HG02973 (cell line): ENCODE data around the gene DNAJC6.

Source experiments
- ATAC-seq: cut with Tn5 transposase; IDR thresholded peaks from one replicate; pipeline ENCODE4 v1.9.1; 2021; ENCODE audit warnings: moderate library complexity; ENCODE audit not compliant: unreplicated experiment

DNAJC6 gene

DNA sequence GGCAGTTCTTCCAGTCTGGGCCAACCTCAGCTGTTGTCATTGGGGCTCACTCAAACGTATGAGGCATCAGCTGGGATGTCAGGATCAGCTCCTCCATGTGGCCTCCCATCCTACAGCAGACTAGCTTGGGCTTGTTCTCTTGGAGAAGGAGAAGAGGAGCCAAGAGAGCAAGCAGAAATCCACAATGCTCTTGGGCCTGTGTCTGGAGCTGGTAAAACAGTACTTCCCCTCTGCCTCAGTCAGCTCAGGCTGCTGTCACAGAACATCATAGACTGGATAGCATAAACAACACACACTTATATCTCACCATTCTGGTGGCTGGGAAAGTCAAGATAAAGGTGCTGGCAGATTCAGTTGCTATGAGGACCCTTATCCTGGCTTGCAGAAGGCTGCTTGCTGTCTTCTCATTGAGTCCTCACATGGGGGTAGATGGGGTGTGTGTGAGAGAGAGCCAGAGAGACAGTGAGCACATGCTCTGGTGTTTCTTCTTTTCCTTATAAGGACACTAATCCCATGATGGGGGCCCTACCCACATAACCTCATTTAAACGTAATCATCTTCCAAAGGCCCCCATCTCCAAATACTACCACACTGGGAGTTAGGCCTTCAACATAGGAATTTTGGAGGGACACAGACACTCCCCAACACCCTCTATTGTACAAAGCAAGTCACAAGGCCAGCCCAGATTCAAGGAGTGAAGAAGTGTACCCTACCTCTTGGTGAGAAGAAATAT, 16.3 kb upstream of the DNAJC6 start:
- ATAC-seq: no peak

DNA sequence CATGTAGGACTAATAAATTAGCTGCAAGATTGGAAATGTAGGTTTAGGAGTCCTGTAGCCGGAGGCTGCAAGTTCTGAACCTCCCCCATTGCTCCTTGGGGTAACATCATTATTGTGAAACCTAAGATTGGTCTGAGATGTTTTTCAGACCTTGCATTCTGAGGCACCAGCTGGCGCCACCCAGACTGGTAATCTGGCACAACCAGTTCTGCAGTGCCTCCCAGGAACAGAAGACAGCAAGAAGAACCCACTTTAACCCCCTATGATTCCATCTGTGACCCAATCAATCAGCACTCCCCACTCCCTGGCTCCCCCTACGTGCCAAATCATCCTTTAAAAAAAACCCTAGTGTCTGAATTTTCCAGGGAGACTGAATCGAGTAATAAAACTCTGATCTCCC, 11.6 kb upstream of the DNAJC6 start:
- ATAC-seq: no peak

DNA sequence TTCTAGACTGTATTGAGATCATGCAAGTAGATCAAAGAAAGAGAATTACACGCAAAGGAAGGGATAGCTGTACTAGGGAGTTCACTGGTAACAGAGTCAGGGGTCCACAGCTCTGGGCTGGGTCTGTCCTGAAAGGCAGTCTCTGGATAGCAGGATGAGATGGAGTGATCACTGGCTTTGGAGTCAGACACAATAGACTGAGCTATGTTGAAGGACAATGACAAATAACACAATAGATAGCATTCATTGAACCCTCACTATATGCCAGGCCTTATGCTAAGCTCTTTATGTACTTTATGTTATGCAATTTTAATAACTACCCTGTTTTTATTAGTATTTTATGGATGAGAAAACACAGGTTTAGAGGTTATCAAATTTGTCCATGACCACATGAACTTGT, 10.0 kb upstream of the DNAJC6 start:
- ATAC-seq: no peak

DNA sequence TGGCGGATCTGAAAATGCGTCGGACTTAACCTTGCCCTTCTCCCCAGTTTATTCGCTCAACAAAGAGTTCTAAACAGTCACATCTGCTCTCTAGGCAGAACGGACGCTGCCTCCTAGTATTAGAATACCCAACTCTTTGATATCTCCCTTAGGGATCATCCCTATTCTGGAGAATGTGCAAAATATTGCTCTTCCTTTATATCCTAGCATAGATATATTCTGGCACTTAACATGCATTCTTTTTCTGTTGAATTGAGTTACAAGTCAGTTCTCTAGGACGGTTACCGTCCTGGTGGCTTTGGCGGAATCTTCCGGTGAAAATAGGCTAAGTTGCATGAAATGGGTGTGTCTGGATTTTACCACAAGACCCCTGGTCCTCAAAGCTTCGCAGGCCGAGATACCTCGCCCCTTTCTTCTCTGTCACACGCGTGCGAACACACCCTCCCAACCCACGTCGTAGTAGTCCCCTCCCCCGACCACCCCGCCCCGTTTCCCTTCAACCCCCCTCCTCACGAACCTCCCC, 501 bp upstream of the DNAJC6 start:
- no peak for ATAC-seq

DNA sequence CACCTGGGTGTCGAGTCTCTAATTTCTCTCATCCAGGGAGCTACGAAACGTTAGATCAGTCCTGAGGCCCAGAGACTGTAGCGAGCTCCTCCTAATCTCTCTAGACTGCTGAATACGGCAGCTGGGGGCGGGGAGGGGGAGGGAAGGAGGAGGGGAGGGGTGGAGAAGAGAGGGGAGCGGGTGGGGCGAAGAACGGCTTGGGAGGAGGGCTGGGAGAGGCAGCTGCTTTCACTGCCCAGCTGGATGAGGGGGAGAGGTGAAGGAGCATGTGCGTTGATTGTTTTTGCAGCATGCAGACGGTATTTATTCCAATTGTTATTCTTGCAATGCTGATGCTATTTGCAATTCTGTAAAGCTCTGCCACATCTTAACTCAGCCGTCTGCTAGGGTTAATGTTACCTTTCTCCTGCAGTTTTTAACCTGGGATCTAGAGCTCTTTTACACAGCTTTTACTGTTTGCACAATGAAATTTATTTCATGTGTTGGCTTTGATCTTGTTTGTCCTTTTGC, 790 bp downstream of the DNAJC6 start:
- no peak for ATAC-seq

DNA sequence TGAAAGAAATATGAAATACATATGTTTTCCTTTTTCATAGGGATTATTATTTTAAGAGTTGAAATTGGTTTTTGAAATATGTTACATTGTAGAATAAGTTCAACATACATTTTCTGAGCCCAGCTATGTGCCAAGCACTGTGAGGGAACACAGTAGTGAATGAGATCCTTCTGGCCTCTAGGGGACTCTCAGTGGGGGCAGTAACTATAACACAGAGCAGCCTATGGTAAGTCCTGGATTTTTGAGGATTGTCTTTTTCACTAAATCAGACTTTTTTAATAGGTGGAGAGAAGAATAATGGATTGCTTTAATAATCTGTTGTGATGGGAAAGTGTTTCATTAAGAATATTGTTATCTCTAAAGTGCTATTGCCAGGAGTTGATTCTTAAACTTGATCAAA, 2.4 kb downstream of the DNAJC6 start:
- ATAC-seq: no peak

DNA sequence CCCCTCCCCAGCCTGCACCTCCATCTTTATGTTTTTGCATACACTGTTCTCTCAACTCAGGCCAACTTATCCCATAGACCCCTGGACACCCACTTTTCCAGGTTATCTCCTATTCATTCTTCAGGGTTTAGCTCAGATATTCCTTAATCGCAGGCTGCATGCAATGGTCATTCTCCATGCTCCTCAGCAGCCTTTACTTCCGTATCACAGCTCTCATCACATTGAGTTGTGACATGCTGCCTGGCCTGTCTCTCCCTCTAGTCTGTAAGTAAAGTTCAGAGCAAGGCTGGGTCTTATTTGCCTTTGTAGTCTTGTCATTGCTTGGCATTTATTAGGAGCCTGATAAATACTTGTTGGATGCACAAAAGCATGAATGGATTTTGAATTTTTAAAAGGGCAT, 6.9 kb downstream of the DNAJC6 start:
- ATAC-seq: no peak

DNA sequence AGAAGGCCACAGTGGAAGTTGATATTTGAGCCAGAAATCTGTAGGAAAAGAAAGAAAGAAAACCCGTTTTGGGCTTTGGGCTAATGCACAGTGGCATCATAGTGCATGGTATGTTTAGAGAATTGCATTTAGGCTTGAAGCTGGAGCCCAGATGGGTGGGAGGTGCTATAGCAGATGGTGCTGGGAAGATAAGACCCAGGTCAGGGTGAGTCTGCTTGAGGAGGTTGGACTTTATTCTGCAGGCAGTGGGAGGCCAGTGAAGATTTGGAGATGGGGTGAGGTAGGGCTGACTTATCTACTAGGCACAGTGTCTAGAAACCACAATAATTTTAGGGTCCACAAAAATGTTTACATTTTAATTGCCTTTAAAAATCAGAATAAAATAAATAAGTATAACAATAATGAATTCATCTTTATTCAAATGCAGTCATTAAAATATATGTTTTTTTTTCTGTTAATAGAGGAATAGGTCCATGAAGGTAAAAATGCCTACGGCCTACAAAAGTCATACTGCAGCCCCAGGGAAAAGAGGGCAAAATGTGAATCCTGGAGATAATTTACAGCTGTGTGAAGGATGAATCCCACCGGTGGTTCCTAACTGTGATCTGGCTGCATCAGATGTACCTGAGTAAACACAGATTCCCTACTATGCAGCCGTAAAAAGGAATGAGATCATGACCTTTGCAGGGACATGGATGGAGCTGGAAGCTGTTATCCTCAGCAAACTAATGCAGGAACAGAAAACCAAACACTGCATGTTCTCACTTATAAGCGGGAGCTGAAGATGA, 8.7 kb downstream of the DNAJC6 start:
- ATAC-seq: no peak

DNA sequence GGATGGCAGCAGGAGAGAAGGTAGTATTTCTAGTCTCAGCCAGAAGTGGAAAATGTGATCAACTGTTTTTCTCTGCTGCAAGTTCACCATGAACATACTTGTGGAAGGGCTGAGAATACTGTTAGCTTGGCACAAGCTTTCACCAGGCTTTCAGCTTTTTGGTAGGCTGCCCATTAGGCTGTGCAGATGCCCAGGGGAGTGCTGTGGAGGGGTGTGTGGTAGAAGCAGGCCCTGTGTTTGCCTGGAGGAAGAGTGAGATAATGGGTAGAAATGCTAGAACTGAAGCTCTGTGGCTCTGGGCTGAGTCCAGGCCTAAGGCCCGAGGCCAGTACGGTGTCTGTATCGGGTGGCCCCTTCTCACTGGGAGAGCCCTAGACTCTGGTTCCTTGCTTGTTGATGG, 9.8 kb downstream of the DNAJC6 start:
- ATAC-seq: no peak

DNA sequence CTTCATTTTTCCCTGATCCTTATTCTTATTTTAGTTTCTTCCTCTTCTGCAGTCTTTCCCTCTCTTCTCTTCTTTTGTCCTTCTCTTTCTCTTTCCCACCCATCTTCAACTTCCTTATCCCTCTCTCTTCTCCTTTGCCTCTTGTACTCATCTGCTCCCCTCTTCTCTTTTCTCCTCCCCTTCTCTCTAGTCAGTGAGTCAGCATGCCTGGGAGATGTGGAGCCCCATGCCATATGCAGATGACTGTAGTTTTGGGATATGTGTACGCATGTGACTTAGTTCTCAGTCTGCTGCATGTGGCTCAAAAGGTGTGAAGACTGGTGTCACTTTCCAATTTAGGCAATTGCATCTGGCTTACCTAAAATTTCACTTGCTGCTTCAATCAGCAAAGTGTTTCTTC, 10.4 kb downstream of the DNAJC6 start:
- ATAC-seq: no peak

DNA sequence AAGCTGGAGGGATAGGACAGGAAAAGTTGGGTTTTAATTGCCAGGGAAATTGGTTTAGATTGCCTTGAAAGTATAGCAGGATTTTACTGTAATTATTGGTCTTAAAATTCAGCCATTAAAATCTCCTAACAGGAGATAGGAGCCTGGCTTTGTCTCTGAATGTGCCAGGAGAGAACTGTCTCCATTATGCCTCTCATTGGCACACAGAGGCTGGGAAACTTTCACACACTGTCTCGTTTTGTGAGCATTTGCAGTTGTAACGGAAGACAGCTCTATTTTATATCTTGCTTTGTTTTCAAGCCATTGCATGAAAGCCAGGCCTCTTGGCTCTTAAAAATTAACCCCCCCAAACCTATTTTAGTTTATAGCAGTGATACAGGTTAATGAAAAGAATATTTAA, 12.5 kb downstream of the DNAJC6 start:
- ATAC-seq: no peak

DNA sequence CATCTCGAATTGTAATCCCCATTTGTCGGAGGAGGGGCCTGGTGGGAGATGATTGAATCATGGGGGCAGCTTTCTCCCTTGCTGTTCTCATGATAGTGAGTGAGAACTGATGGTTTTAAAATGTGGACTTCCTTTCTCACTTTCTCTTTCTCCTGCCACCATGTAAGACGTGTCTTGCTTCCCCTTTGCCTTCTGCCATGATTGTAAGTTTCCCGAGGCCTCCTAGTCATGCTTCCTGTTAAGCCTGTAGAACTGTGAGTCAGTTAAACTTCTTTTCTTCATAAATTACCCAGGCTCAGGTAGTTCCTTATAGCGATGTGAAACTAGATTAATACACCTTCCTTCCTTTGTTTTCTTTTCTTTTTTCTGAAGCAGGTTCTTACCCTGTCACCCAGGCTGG, 13.9 kb downstream of the DNAJC6 start:
- ATAC-seq: no peak

DNA sequence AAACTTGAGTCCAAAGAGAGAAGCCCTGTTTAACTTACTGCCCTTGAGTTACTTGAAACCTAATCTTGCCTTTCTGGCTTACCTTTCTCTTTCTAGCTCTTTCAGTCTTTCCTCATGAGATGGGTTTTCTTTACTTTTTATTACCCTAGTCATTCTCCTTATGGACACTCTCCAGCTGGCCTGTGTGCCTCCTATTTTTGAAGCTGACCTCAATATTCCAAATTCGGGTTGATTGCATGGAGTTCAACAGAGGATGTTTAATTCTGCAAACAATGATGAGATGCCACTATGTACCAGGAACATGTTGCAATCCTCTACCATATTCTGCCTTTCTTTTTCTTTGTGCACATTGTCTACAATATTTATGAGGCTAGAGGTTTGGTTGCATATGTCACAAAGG, 20.7 kb downstream of the DNAJC6 start:
- no peak for ATAC-seq

DNA sequence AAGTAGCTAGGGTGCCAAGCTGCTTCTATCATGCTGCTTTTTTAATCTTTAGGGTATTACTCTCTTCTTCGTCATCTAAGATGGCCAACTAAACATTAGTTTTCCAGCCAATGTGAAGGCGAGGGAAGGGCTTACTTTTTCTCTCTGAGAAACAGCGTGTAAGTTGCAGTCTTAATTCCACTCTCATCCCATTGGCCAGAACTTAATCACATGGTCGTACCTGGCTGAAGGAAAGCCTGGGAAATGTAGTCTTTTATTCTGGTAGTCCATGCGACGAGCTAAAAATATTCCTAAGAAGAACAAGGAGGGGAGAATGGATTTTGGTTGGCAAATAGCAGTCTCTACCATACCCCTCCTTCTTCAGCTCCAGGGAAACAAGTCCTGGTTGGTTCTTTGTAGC, 21.5 kb downstream of the DNAJC6 start:
- no peak for ATAC-seq

DNA sequence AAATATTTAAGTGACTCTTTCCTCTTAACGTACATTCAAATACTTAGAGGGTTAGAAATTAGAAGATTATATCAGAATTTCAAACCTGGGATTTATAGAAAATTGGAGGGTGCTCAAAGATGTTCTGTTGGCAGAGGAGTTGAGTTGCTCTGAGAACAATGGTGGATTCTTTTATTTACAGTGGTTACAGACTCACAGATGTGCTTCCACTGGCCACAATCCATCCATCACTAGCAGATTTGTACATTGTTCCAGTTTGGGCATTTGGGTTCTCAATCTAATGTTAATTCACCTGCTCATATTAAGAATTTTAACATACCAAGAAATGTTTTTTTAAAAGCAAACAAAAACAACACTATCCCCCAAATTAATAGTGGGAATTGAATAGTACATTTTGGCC, 23.5 kb downstream of the DNAJC6 start:
- no peak for ATAC-seq

DNA sequence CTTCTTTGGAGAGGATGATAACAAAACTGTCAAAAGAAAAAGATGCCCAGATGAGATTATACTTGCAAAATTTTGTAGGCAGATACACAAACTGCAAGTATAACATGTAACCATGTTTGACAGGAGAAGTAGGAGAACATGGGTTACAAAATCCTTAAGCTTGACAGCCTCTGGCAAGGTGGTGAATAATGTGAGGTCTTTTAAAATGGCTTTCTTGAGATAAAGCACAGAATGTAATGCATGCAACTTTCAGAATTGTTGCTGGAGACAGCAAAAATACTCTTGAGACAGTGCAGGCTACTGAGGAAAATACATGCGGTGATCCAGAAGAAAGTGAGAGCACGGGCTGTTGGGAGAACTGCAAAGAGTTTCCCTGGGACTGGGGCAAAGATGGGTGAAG, 24.7 kb downstream of the DNAJC6 start:
- no peak for ATAC-seq

DNA sequence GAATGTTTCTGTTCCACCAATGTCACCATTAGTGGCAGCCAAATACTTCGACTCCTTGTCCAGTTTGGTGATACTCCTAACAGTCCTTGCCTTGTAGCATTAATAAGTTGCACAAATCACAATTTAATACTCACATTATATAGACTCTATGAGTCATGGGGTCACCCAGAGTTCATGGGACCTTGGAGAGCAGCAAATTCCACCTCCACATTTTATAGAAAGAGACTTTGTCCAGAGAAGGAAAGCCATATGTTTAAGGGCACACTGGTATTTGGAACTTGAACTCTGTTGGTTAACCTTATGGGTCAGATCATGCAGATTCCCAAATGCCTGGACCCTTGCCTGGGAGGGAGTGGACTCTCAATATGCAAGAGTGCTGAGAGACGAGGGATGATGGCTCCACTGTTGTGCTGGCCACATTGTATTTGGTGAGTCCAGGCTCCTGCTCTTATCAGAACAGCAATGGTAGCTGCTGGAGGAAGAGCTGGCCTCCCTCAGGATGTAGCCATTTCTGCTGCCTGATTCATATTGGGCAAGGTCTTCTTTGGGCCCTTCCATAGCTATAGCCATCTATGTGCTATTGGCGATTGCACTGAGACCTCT, 30.6 kb downstream of the DNAJC6 start:
- ATAC-seq: no peak

DNA sequence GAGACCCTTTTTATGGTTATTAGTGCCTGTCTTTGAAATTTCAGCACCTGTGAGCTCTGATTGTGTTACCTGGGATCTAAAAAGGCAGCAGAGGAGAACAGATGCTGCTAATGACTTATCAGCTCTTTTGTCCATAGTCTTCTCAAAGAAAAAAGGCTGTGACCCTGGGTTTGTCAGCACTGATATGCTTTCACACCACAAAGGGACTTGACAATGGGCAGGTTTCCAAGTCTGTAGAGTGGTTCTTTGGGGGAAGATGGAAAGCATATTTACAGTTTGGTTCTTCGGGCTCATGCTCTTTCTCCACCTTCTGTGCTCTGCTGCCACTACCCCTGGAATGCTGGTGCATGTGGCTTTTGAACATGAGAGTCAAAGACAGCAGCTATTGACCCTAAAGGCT, 32.0 kb downstream of the DNAJC6 start:
- no peak for ATAC-seq

DNA sequence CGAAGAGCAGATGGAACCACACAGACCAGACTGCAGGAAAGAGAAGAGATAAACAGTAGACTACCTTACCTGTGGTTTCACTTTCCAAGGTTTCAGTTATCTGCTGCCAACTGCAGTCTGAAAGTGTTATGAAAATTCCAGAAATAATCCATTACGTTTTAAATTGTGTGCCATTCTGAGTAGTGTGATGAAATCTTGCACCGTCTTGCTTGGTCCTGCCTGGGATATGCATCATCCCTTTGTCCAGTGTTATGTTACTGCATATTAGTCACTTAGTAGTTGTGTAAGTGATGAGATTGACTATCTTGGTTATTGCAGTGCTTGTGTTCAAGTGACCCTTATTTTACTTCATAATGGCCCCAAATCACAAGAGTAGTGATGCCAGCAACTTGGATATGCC, 33.9 kb downstream of the DNAJC6 start:
- no peak for ATAC-seq

DNA sequence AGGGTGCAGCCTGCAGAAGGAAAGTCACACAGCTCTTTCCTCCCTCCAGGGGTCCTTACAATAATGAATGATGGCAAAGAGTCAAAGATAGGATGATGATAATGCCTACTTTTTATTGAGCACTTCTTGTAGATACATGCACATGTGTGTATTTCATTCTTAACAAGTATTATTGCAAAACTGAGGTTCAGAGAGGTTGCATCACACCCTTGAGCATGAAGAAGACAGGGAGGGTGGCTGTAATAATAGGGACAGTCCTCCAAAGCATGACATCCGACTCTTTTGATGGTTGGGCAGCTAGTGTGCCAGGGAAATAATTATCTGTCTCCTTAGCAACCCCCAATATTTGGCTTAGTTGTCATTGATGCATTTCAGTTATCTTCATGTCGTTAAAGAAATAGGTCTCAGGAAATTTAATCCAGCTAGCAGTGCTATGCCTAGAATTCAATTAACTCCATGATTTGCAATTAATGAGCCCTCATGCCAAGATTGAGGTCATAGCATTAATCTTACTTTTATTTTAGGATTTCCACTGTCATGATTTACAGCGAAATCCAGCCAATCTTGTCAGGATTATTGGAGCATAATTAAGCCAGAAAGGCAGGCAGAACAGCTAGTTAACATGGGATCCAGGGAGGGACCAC, 35.0 kb downstream of the DNAJC6 start:
- no peak for ATAC-seq

DNA sequence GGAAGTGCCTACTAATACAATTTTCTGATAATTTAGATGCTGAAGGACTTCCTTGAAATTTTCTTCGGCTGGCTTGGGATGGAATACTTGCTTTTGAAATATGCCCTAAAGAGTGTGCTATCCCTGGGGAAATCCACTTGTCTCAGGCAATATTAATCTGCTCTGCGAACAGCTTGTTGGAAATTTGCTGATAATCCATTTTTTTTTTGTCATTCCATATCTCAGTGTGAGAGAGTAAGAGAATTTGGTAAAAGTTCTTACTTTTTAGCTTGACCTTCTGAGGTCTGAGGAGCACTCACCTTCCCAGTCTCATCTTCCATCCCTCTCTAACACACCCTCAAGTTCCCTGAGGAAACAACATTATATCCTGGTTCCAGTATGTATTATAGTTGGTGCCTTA, 36.8 kb downstream of the DNAJC6 start:
- no peak for ATAC-seq
